T-helper 1 cell treated with Interleukin-12 subunit alpha and Interleukin-12 subunit beta and Interleukin-4 antibody, amounts not matched to agents 30 ng/mL and 1 ng/mL, for 36 hours (primary cell): ENCODE measurements around the gene NUP42. TPM values are rescaled to one million over a fixed set of nuclear protein-coding genes. Genes with fewer than 3 reads are reported as not detected.
"Not testable (repeated sequence)": the region's sequence is repeated elsewhere in the genome, so short reads cannot be mapped to it uniquely, and the experiment has no call there.

Experiments used
- intact Hi-C: fragments of 100-400 bp; cut with micrococcal nuclease; formaldehyde crosslinking; loops from one replicate; pipeline ENCODE4 v1.15.1; 2024
- total RNA-seq: library from RNA; stranded (reverse); gene quantifications from 2 replicates; pipeline ENCODE4 v1.2.3, GENCODE V29; 2022

The NUP42 gene, protein sequence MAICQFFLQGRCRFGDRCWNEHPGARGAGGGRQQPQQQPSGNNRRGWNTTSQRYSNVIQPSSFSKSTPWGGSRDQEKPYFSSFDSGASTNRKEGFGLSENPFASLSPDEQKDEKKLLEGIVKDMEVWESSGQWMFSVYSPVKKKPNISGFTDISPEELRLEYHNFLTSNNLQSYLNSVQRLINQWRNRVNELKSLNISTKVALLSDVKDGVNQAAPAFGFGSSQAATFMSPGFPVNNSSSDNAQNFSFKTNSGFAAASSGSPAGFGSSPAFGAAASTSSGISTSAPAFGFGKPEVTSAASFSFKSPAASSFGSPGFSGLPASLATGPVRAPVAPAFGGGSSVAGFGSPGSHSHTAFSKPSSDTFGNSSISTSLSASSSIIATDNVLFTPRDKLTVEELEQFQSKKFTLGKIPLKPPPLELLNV
- total RNA-seq = 41.0 and 44.2 TPM in 2 replicates

DNA sequence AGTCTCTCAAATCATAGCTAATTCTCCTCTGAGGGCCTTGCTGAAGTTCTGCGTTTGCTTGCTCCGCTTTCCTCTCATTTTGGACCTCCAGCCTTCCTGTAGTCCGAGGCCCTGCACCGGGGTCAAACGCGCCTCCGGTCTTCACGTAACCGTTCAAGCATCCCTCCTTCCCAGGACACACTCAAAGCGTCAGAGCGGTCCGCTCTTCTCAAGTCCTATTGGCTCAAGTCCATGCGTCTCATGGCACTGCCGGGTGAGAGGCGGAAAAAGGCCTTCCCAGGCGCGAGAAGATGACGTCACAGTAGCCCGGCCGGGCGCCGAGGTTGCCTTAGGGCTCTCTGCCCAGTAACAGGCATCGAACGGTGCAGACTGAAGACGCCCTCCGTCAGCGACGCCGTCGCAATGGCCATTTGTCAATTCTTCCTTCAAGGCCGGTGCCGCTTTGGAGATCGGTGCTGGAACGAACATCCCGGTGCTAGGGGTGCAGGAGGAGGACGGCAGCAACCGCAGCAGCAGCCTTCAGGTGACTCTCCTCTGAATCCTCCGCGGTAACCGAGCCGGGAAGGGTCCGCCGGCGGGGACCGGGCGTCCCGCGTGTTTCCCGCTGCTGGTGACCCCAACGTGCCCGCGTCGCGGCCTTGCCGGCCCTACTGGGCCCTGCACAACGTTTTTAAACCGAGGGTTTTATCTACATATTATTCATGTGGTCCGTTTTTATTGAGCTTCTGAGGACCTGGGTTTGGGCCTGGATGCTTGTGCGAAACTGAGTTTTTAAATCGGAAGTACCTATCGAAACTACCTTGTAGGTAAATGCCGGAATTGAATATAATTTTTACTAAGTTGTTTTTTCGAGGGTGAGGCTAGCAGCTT is at the start of gene NUP42:
Gene NUP42, plus strand, starts transcription at position 365 of the 870 bp plus-strand sequence. Its CDS starts 38 bp downstream, at position 403.
- intact Hi-C loops = loop anchor here (1.0 to 10.0 kb wide), 17 partner anchors 77 to 1943 kb away; partner anchors contain the start of genes CCDC126, CYCS, FAM221A and HYCC1

DNA sequence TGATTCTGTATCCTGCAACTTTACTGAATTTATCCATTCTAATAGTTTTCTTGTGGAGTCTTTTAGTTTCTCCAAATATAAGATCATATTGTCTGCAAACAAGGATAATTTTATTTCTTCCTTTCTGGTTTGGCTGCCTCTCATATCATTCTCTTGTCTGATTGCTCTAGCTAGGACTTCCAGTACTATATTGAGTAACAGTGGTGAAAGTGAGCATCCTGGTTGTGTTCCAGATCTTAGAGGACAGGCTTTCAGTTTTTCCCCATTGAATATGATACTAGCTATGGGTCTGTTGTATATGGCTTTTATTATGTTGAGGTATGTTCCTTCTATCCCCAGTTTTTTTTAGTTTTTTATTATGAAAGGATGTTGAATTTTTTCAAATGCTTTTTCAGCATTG is 48.1 kb upstream of the NUP42 start:
- intact Hi-C loops = no loop called here

DNA sequence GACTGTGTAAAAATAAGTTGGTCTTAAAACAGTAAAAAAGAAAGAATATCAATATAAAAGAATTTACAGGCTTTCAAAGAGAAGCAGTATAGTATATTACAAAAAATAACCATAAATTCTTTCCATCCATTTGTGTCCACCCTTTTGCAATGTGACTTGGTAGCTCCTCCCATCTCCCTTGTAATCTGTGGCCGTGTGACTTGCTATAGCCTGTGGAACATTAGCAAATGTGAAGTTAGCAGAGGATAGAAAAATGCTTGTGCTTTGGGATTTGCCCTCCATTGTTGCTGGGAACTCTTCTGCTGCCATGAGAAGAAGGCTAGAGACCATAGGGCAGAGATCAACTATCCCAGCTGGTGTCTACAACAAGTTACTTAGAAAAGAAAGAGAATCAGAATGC is 46.1 kb upstream of the NUP42 start:
- intact Hi-C loops = no loop called here

DNA sequence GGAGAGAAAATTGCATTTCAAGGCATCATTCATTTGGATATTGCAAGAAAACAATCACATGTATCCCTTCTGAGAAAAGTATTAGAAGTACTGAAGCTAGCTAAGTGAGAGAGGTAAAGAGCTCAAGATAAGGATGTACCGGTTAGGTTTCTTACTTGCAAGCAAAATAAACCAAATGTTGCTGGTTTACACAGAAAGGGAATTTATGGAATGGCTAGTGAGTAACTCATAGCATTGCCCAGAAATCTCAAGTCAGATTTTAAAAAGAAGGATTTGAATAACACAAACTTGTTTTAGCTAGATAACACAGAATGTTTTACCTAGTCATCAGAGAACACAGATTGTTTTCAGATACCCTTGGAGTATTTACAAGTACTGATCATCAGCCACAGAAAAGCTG is 45.6 kb upstream of the NUP42 start:
- intact Hi-C loops = no loop called here

DNA sequence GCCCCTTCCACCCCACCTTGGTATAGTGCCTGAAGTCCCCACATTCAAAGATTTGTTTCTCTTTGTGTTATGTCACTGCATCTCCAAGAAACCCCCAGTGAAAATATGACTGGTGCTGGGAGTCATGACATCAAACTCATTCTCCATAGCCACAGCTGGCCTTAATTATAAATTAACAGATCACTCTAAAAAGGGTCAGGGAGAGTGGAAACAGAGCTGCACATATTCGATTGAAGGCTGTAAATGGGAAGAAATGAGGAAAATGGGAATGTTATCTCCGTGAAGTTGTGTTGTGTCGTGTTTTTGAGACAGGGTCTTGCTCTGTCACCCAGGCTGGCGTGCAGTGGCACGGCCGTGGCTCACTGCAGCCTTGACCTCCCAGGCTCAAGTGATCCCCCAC is 24.2 kb upstream of the NUP42 start:
- intact Hi-C loops = no loop called here

DNA sequence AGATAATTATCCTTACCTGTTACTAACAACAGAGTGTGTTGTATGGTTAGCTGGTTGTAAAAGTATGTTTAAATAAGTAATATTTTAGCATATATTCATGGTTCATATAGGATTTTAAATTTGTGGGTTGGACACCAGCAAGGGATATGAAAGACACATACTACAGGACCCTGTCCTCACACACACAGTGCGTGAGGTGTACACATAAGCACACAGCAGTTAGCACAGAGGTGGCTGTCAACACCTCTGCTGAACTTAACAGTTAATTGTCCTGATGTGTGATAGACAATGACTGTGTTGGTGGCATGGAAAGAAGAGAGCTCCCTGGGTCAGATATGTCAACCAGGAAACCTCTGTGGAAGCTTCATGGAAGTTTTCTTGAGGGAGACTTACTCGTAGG is 23.3 kb upstream of the NUP42 start:
- intact Hi-C loops = no loop called here

DNA sequence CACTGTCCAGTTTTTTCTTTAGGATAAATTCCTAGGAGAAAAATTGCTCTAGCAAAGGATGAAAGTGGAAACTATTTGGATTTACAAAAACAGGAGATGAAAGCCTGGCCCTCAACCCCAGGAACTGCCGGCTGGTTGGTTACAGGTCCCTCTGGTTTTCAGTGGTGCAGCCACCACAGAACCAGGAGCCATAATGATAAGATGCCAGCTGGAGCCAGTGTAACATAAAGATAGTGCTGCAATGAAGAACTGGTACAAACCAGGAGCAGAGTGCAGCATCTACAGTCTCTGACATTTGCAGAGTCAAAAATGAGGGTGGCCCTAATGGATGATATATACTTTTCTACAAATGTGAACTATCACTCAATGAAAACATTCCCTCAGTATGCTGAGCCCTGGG is 20.4 kb upstream of the NUP42 start:
- intact Hi-C loops = no loop called here

DNA sequence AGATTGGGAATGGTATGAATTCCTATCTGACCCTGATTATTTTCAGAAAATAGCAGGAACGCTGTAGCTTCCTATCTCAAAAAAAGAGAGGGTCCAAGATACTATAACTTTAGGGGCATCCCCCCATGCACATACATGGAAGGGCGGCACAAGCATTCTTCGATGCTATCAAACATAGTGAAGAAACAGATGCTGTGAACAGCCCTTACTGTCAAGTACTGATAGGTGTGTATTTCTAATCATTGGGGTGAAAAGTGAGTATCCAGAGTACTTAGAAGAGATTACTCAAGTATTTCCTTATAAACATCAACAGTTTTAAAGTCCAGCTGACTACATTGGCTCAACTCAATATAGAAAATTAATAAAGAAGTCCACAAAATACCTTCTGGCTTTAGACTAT is 17.0 kb upstream of the NUP42 start:
- intact Hi-C loops = no loop called here

DNA sequence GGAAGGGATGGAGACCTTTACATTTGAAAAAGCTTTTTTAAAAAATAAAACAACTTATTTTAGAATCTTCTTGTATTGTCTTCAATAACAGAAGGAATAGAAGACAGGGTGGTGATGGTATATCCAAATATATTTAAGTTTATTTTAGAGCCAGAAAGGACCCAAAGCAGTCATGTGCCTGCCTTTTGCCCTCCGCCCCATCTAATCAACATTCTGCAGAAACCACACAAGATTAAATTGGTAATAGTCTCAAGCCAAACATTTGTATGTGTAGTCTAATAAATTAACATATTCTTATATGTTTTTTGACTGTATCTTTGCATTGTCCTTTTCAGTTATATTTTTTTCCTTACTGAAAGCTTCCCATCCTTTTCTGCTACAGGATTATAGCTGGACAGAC is 16.5 kb upstream of the NUP42 start:
- intact Hi-C loops = no loop called here

DNA sequence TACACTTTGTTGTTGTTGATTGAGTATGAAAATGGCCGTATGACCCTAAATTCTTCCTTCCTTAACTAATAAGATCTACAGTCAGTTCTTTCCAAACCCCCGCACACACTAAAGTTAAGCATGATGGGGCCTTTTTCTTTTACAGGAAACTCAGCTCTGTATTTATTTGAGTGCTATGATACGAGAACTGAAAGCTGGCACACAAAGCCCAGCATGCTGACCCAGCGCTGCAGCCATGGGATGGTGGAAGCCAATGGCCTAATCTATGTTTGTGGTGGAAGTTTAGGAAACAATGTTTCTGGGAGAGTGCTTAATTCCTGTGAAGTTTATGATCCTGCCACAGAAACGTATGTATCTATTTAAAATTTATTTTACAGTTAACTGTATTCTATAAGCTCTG is 14.2 kb upstream of the NUP42 start:
- intact Hi-C loops = no loop called here

DNA sequence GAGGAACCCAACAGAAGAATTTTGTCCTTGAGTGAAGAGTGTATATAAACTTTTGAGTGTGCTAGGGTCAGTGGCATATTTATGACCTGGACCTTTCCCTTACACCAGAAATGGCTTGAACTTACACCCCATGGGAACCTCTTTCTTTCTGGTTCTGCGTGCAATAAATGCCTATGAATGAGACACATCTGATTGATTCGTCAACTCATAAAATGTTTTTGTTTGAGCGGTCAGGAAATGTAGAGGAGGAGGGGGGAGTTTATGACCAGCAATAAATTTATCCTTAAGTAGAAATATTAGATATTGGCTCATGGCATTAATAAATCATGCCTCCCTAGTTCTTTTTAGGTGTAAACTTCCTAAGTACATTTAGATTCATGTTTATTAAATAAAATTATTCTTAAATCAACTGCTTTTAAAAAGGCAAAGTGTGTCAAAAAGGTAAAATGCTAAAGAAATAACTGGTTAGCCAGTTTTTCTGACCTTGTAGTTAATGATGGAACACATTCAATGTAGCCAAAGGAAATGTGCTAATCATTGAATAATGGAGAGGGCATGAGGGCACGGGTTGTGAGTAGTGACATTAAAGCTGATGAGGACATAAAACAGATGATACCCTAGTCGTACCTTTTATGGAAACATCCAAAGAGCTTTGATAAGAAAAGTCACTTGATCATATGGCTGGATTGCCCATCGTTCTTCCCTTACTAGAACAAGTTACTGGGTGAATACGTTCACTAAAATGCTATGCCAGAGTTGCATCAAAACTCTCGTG is 13.6 kb upstream of the NUP42 start:
- intact Hi-C loops = no loop called here

DNA sequence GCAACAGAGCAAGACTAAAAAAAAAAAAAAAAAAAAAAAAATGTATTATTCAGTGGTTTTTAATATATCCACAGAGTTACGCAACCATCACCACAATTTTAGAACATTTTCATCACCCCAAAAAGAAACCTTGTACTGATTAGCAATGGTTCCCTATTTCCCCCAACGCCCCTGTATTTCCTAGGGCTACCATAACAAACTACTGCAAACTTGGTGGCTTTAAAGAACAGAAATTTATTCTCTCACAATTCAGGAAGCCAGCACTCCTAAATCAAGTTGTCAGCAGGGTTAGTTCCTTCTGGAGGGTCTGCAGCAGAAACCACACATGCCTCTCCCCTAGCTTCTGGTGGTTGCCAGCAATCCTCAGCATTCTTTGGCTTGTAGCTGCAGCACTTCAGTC is 5.9 kb upstream of the NUP42 start:
- intact Hi-C loops = no loop called here

DNA sequence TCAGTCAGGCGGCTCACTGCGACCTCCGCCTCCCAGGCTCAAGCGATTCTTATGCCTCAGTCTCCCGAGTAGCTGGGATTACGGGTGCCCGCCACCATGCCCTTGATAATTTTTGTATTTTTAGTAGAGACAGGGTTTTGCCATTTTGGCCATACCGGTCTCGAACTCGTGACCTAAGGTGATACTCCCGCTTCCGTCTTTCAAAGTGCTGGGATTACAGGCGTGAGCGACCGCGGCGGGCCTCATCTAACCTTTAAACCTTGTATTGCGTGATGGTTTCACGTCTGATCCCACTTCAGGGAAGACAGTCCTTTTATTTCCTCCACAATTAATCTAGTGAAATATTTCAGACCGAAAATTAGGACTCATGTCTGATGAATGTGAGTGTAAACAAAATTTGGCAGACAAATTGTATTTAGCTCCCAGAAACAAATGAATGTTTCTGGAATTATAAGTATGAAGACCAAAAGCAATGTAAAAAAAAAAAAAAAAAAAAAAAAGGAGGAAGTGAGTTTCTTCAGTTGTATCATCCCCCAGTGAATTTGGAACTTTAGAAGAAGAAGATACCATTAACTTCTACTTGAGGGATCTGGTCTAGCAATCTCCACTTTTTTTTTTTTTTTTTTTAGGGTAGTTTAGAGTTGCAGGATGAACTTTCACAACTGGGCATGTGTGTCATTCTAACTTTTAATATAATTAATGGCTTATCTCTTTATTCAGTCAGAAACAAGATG is 1.6 kb downstream of the NUP42 start:
- intact Hi-C loops = loop anchor here (2.0 to 10.0 kb wide), 7 partner anchors 79 to 1391 kb away; partner anchors contain the start of genes CCDC126, FAM221A, PALS2 and TOMM7

DNA sequence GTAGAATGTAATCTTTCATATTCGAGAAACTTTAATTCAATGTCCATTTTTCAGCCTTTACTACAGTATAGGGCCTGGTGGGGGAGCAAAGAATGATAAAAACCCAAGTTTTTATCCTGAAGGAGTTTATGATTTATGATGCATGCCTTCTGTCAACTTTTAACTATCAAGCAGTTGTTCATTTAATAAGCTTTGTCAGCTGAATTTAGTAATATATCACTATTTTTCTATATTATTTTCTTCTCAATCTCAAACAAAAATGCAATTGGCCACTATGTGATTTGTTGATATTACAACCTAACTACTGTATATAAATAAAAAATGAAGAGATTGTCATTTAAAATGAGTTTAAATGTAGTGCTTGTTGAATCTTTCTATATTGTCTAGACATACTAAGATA is 2.4 kb downstream of the NUP42 start:
- intact Hi-C loops = loop anchor here (2.0 to 10.0 kb wide), 5 partner anchors 79 to 1391 kb away; partner anchors contain the start of genes FAM221A and PALS2

DNA sequence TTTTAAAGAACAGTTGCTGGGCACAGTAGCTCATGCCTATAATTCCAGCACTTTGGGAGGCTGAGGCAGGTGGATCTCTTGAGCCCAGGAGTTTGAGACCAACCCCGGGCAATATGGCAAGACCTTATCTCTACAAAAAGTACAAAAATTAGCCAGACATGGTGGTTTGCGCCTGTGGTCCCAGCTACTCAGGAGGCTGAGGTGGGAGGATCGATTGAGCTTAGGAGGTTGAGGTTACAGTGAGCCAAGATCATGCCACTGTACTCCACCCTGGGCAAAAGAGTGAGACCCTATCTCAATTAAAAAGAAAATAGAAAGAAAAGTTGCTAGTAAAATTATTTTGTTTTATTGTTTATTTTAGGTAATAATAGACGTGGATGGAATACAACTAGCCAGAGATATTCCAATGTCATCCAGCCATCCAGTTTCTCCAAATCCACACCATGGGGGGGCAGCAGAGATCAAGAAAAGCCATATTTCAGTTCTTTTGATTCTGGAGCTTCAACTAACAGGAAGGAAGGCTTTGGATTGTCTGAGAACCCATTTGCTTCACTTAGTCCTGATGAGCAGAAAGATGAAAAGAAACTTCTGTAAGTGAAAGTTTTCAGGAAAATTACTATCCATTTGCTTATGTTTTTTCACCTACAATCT is 3.0 kb downstream of the NUP42 start:
- intact Hi-C loops = loop anchor here (2.0 to 10.0 kb wide), 5 partner anchors 78 to 1390 kb away; partner anchors contain the start of genes FAM221A and PALS2

DNA sequence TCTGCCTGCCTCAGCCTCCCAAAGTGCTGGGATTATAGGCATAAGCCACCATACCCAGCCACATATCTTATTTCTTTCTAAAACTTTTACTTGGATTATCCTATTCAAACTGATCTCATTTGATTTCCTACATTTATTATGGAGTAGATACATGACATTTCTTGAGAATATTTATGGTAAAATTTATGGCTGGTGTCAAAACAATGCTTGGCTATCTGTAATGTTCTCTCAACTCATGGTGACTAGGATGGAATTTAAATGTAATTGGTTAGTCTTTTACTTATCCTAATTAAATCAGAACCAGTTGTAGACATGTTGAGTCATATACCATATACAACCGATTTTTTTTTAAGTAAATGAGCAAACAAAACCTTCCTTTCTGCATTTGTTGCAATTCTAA is 4.1 kb downstream of the NUP42 start:
- intact Hi-C loops = loop anchor here (2.0 to 10.0 kb wide), 2 partner anchors 77 to 1389 kb away; partner anchors contain the start of gene PALS2

DNA sequence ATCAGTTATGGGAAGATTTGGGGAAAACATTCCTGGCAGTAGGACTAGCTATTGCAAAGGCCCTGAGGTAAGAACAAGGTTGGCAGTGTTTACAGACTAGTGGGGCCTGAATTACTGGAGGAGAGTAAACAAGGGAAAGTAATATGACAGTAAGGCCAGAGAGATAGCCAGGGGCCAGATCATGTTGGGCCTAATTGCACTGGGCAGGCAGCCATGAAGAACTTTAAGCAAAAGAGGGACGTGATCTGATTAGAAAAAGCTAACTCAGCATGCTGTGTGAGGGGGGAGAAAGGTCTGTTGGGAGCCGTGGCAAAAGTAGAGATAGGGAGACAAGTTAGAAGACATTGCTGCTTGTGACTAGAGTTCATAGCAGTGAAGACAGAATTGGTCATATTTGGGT is 9.2 kb downstream of the NUP42 start:
- intact Hi-C loops = no loop called here

DNA sequence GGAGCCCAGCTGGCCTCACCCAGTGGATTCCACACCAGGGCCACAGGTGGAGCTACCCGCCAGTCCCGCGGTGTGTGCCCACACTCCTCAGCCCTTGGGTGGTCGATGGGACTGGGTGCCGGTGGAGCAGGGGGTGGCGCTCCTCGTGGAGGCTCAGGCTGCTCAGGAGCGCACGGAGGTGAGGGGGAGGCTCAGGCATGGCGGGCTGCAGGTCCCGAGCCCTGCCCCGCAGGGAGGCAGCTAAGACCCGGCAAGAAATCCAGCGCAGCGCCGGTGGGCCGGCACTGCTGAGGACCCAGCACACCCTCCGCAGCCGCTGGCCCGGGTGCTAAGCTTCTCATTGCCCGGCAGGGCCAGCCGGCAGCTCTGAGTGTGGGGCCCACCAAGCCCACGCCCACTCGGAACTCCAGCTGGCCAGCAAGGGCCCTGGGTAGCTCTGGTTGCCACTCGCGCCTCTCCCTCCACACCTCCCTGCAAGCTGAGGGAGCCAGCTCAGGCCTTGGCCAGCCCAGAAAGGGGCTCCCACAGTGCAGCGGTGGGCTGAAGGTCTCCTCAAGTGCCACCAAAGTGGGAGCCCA is 11.9 kb downstream of the NUP42 start:
- intact Hi-C loops = not testable (repeated sequence)

DNA sequence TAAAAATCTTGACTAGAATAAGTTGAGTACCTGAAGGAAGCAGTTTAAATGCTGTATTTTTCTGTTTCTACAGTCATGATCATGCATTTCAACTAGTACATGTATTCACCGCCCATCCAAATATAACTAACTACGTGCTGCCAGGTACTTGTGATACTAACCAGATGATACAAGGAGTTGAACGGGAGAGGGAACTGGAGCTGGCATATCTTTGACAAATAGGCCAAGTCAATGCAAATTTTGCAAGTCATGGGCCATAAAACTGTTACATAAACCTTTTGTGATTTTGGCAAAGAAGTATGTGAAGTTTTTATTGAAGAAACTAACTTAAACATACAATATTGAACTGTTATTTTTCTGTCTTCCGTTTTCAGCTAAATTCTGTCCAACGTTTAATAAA is 14.5 kb downstream of the NUP42 start:
- intact Hi-C loops = no loop called here

DNA sequence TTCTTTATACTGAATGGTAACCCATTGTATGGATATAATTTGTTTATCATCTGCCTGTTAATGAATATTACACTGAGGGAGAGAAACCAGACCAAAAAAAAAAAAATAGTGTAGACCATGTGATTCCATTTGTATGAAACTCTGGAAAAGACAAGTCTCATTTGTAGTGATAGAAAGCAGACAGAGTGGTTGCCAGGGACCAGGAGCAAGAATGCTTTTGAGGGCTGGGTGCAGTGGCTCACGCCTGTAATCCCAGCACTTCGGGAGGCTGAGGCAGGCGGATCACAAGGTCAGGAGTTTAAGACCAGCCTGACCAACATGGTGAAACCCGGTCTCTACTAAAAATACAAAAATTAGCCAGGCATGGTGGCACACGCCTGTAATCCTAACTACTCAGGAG is 15.9 kb downstream of the NUP42 start:
- intact Hi-C loops = not testable (repeated sequence)
